Measurements from ENCODE around the gene CA10.

DNA sequence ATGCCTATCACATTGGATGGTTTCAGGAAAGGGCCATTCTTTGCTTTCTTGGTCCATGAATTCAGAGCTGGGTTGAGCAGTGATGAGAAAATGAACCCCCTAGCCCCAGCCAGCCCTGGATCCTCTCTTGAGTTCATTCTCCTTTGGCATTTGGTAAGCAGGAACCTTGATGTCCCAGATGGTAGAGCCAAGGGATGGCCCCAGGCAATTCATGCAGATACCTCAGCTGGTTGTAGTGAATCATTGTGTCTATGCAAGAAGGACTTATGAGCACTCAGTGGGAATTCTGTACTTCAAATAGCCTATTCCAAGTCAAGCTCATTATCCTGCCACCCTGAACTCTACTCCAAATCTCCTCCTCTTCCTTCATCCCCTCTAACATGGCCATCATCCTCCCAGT is 485.4 kb downstream of the CA10 start:
- TF ChIP-seq POLR2A (IDR thresholded peaks at IDR 0.05) (no peak), POLR2AphosphoS5 (IDR thresholded peaks at IDR 0.05) (no peak)
- TF ChIP-seq, protein P1, sequence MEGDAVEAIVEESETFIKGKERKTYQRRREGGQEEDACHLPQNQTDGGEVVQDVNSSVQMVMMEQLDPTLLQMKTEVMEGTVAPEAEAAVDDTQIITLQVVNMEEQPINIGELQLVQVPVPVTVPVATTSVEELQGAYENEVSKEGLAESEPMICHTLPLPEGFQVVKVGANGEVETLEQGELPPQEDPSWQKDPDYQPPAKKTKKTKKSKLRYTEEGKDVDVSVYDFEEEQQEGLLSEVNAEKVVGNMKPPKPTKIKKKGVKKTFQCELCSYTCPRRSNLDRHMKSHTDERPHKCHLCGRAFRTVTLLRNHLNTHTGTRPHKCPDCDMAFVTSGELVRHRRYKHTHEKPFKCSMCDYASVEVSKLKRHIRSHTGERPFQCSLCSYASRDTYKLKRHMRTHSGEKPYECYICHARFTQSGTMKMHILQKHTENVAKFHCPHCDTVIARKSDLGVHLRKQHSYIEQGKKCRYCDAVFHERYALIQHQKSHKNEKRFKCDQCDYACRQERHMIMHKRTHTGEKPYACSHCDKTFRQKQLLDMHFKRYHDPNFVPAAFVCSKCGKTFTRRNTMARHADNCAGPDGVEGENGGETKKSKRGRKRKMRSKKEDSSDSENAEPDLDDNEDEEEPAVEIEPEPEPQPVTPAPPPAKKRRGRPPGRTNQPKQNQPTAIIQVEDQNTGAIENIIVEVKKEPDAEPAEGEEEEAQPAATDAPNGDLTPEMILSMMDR (IDR thresholded peaks at IDR 0.05), result no peak
